B cell (primary cell): ENCODE measurements around the gene EBF3.

Experiments used
- CTCF ChIP-seq: fragments of 200-600 bp; IDR thresholded peaks from one replicate; pipeline ENCODE4 v1.8.0; 2022; ENCODE audit warnings: antibody characterized with exemption, mild to moderate bottlenecking
- EZH2 ChIP-seq: IDR thresholded peaks from 2 replicates; pipeline ENCODE4 v1.6.1; 2012; ENCODE audit warnings: borderline replicate concordance, low read depth, mild to moderate bottlenecking, moderate library complexity, low read length; ENCODE audit not compliant: insufficient read depth, poor library complexity, severe bottlenecking

DNA sequence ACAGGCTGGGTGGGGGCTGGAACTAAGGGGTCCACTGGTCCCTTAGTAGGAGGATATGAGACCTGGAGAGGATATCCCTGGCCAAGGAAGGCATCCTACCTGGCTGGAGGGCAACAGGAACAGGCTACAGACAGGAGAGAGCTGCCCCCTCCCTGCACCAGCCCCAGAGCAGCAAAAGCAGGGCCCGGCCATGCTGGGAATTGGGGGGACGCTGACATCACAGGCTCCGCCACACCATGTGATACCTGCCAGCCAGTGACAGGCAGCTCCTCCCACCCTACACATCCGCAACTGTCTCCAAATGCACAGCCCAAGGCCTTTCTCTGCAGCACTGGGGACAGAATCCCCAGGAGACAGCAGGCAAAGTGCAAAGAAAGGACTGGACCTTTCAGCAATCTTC lies 100.0 kb downstream of the EBF3 start:
- TF ChIP-seq CTCF (no peak), EZH2 (no peak)
